GM21381 (cell line): ENCODE results near the gene CNRIP1.

Experiments
- ATAC-seq: cut with Tn5 transposase; IDR thresholded peaks from one replicate; pipeline ENCODE4 v1.9.1; 2021; ENCODE audit warnings: mild to moderate bottlenecking, moderate library complexity; ENCODE audit not compliant: unreplicated experiment

The CNRIP1 gene

GRCh38 chr2:68251855-68252399, 67.8 kb downstream of the CNRIP1 start:
- ATAC-seq, result peak; percentile 8

GRCh38 chr2:68251187-68251854, 68.4 kb downstream of the CNRIP1 start:
- peak; percentile 53 for ATAC-seq

- ATAC-seq, result no peak
Observed at GRCh38 chr2:68250652-68251186, 69.0 kb downstream of the CNRIP1 start.

- no peak for ATAC-seq
Observed at GRCh38 chr2:68250196-68250595, 69.6 kb downstream of the CNRIP1 start.

- no peak for ATAC-seq
Observed at GRCh38 chr2:68248806-68249205, 70.9 kb downstream of the CNRIP1 start.

GRCh38 chr2:68248361-68248760, 71.4 kb downstream of the CNRIP1 start:
- ATAC-seq, result no peak

- no peak for ATAC-seq
Observed at GRCh38 chr2:68246396-68246795, 73.4 kb downstream of the CNRIP1 start.

- no peak for ATAC-seq
Observed at GRCh38 chr2:68245672-68246071, 74.1 kb downstream of the CNRIP1 start.

GRCh38 chr2:68245066-68245465, 74.7 kb downstream of the CNRIP1 start:
- no peak for ATAC-seq

GRCh38 chr2:68244456-68244855, 75.3 kb downstream of the CNRIP1 start:
- no peak for ATAC-seq
